Smooth muscle cell of the coronary artery (primary cell): ENCODE results near the gene SLA2. TPM values are rescaled to one million over a fixed set of nuclear protein-coding genes. Genes with fewer than 3 reads are reported as not detected.

Experiments used
- total RNA-seq: library from RNA; depleted of rRNA; stranded (reverse); fragments of >200 nt; gene quantifications from 2 replicates; pipeline ENCODE4 v1.2.3, GENCODE V29; 2014; ENCODE audit warnings: low replicate concordance

The SLA2 gene
- not detected in 2 replicates for total RNA-seq

GRCh38 chr20:36645998-36646397, at the start of gene SLA2:
Gene SLA2 (minus strand): TSS chr20:36646196. CDS start chr20:36641335, 4,861 bp downstream.

DNA sequence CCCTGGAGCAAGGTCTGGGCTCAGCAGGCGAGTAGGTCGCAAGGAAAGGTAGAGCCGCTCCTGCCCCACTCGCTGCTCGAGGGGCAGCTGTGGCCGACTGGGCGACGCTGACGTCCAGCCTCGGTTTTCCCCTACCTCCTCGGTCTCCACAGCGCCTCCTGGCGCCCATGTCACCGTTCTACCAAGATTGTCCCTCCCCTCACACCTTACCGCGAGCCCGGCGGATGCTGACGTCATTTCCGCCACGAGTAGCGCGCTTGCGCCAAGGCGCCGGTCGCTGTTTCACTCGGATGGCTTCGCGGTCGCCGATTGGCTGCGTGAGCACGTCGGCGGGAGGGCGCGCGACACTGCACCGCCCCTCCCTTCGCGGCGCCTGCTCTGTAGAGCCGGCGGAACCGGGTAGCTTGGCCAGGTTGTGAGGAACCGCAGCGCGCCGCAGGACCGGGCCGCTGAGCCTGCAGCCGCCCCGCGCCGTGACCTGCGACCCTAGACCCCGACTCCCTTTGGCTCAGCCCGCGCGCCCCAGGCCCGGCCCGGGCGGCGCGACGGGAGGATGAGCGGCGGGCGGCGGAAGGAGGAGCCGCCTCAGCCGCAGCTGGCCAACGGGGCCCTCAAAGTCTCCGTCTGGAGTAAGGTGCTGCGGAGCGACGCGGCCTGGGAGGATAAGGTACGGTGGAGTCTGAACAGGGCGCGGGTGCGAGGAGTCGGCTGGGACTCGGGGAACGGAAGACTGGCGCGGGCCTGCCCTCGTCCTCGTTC, 40.4 kb downstream of the SLA2 start, which contains the start of gene RAB5IF:
Gene RAB5IF (plus strand): TSS at position 381 of the 759 bp plus-strand sequence. CDS start 173 bp downstream, at position 554.

GRCh38 chr20:36573103-36573797, 72.7 kb downstream of the SLA2 start, which contains the start of gene TGIF2:
Gene TGIF2 (plus strand): TSS chr20:36573597. CDS start chr20:36578775, 5,178 bp downstream.

Other genes with a start within 250 kb of the SLA2 start
- 5.6 and 13.4 TPM in 2 replicates for gene MYL9, start 104.7 kb downstream of the SLA2 start, total RNA-seq
- 1.8 and 12.1 TPM in 2 replicates for gene TGIF2, start 72.6 kb downstream of the SLA2 start, total RNA-seq
- 27.5 and 50.7 TPM in 2 replicates for gene RAB5IF, start 40.4 kb downstream of the SLA2 start, total RNA-seq
- 16.5 and 17.7 TPM in 2 replicates for gene NDRG3, start 99.9 kb upstream of the SLA2 start, total RNA-seq
- gene DSN1, start 127.6 kb upstream of the SLA2 start, total RNA-seq, result 5.9 and 9.5 TPM in 2 replicates
- gene TLDC2, start 229.9 kb upstream of the SLA2 start, total RNA-seq, result 0.15 TPM in 1 of 2 replicates, not detected in the other